Keratinocyte (primary cell): ENCODE results near the gene ACP7. TPM values are rescaled to one million over a fixed set of nuclear protein-coding genes. Genes with fewer than 3 reads are reported as not detected.
A peak's percentile ranks its signal among the peaks of the same experiment; 100 is the strongest.

ENCODE experiments used
- DNase-seq: peaks from one replicate; pipeline ENCODE4 v3.0.0-alpha.2; 2011; ENCODE audit warnings: low read depth, missing footprints, low spot score
- FAIRE-seq: peaks from 2 replicates; lab custom pipeline; 2011; peaks lifted over from hg19 to GRCh38; lab: Jason Lieb, UNC
- H2AFZ ChIP-seq: 2 replicates; pipeline ENCODE4 v1.6.0; 2012; ENCODE audit warnings: low read length, control low read depth, inconsistent platforms; ENCODE audit not compliant: control insufficient read depth
- H3K27ac ChIP-seq: 2 replicates; pipeline ENCODE4 v1.5.1; 2011; ENCODE audit warnings: low read length; ENCODE audit not compliant: control insufficient read depth, insufficient read depth
- H3K27me3 ChIP-seq: 3 replicates; pipeline ENCODE4 v1.6.0; 2011; ENCODE audit warnings: low read length; ENCODE audit not compliant: control insufficient read depth, insufficient read depth; ENCODE audit errors: extremely low read depth
- H3K36me3 ChIP-seq, 2 experiments: 2 replicates in 1 of 2; 3 replicates in 1 of 2; pipeline ENCODE4 v1.5.1; 2011; ENCODE audit warnings: low read length in 2 of 2, mild to moderate bottlenecking in 1 of 2; ENCODE audit not compliant: control insufficient read depth in 2 of 2, insufficient read depth in 2 of 2; ENCODE audit errors: extremely low read depth in 1 of 2
- H3K4me1 ChIP-seq: 3 replicates; pipeline ENCODE4 v1.5.1; 2011; ENCODE audit warnings: low read length; ENCODE audit not compliant: control insufficient read depth, insufficient read depth; ENCODE audit errors: extremely low read depth
- H3K4me2 ChIP-seq: 3 replicates; pipeline ENCODE4 v1.6.0; 2011; ENCODE audit warnings: low read depth, low read length; ENCODE audit not compliant: control insufficient read depth, insufficient read depth; ENCODE audit errors: extremely low read depth
- H3K4me3 ChIP-seq, 3 experiments: fragments of 200-600 bp in 1 of 3; sonication (generic) in 1 of 3; 2 replicates in 2 of 3; 3 replicates in 1 of 3; pipeline ENCODE4 v1.5.1; 2011 to 2016; ENCODE audit warnings: low read length in 3 of 3, mild to moderate bottlenecking in 3 of 3, control low read depth in 2 of 3, inconsistent platforms in 1 of 3, low read depth in 1 of 3, mixed read lengths in 1 of 3, mixed run types in 1 of 3, moderate library complexity in 1 of 3; ENCODE audit not compliant: control insufficient read depth in 2 of 3, insufficient read depth in 2 of 3; ENCODE audit errors: extremely low read depth in 1 of 3
- H3K79me2 ChIP-seq: 2 replicates; pipeline ENCODE4 v1.6.0; 2012; ENCODE audit warnings: low read length; ENCODE audit not compliant: control insufficient read depth, insufficient read depth
- H3K9ac ChIP-seq: 3 replicates; pipeline ENCODE4 v1.6.0; 2011; ENCODE audit warnings: low read length; ENCODE audit not compliant: control insufficient read depth, insufficient read depth; ENCODE audit errors: extremely low read depth
- H3K9me1 ChIP-seq: 3 replicates; pipeline ENCODE4 v1.6.0; 2011; ENCODE audit warnings: low read length; ENCODE audit not compliant: control insufficient read depth, insufficient read depth; ENCODE audit errors: extremely low read depth
- H3K9me3 ChIP-seq: 2 replicates; pipeline ENCODE4 v1.5.1; 2012; ENCODE audit warnings: low read depth, low read length; ENCODE audit not compliant: control insufficient read depth
- H4K20me1 ChIP-seq: 3 replicates; pipeline ENCODE4 v1.6.0; 2011; ENCODE audit warnings: low read length; ENCODE audit not compliant: control insufficient read depth, insufficient read depth; ENCODE audit errors: extremely low read depth
- EZH2 ChIP-seq: IDR thresholded peaks from one replicate; pipeline ENCODE4 v1.6.1; 2012; ENCODE audit warnings: inconsistent platforms, mild to moderate bottlenecking, low read length, moderate library complexity
- dilution Hi-C: fragments of 300-500 bp; cut with MboI; formaldehyde crosslinking; loops from one replicate; pipeline ENCODE4 v1.7.0; 2020; ENCODE audit warnings: low sequenced_read_pairs; ENCODE audit not compliant: extremely low pct_ligation_motif_present
- polyA plus RNA-seq, 5 experiments: library from polyadenylated mRNA; depleted of rRNA in 3 of 5; stranded (reverse) in 3 of 5; stranded (forward) in 1 of 5; unstranded in 1 of 5; fragments of >200 nt; gene quantifications; 1 replicate in 1 of 5; 2 replicates in 3 of 5; 3 replicates in 1 of 5; pipeline versions ENCODE4 v1.2.1 to v1.2.3, GENCODE V29; 2011 to 2012; ENCODE audit warnings: missing spikeins in 2 of 5, low read depth in 1 of 5, low replicate concordance in 1 of 5
- TF ChIP-seq, protein P1 (sequence below), 3 experiments: IDR thresholded peaks in 1 of 3; conservative IDR thresholded peaks in 1 of 3; optimal IDR thresholded peaks in 1 of 3; 2 replicates in 2 of 3; 3 replicates in 1 of 3; pipeline versions ENCODE3 to v1.5.1; 2011; ENCODE audit warnings: low read length in 3 of 3, mild to moderate bottlenecking in 3 of 3, moderate library complexity in 2 of 3, control low read depth in 1 of 3, inconsistent platforms in 1 of 3; ENCODE audit not compliant: insufficient read depth in 2 of 3; ENCODE audit errors: extremely low read depth in 1 of 3

ACP7 gene
- polyA plus RNA-seq, 1 donor (not counting 4 experiments of a cell fraction or from before 2014, with no cell fraction given): 0.09 TPM

DNA sequence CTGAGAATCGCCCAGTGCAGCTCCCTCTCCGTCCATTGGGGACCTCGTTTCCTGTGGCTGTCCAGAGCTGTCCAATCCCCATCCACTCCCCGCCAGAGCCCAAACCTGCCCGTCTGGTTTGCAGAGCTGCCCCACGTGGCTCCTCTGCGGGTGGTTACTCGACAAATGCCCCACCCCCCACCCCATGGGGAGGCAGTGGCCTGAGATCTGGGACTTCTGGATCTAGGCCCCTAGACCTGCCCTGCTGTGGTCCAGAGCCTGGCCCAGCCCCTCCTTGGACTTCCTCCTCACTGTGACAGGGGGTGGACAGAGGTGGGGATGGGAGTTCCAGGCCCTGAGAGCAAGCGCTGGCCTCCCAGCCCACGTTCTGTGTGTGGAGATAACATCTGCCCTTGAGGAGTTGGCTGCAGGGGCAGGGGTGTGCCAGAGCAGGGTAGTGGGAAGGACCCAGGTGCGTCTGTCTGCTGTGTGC, 70.5 kb downstream of the ACP7 start:
- dilution Hi-C loops: no loop called here
- Histone ChIP-seq H3K27me3 (no peaks in the 10 kb centered on the region), H3K4me3 (peak overlapping the region in 2 of 3 experiments; percentile 19 to 34), H4K20me1 (no peaks in the 10 kb centered on the region), H3K27ac (peak overlapping the region; percentile 63), H3K9me3 (no peaks in the 10 kb centered on the region), H3K9me1 (peaks cover 4% of the 10 kb centered on the region), H3K79me2 (peaks cover 63% of the 10 kb centered on the region), H3K36me3 (no peaks in the 10 kb centered on the region), H3K4me1 (peaks cover 33% of the 10 kb centered on the region), H2AFZ (no peak overlapping the region), H3K9ac (peak overlapping the region; percentile 52), H3K4me2 (peak overlapping the region; percentile 37)
- TF ChIP-seq, protein P1, sequence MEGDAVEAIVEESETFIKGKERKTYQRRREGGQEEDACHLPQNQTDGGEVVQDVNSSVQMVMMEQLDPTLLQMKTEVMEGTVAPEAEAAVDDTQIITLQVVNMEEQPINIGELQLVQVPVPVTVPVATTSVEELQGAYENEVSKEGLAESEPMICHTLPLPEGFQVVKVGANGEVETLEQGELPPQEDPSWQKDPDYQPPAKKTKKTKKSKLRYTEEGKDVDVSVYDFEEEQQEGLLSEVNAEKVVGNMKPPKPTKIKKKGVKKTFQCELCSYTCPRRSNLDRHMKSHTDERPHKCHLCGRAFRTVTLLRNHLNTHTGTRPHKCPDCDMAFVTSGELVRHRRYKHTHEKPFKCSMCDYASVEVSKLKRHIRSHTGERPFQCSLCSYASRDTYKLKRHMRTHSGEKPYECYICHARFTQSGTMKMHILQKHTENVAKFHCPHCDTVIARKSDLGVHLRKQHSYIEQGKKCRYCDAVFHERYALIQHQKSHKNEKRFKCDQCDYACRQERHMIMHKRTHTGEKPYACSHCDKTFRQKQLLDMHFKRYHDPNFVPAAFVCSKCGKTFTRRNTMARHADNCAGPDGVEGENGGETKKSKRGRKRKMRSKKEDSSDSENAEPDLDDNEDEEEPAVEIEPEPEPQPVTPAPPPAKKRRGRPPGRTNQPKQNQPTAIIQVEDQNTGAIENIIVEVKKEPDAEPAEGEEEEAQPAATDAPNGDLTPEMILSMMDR (optimal IDR thresholded peaks at IDR 0.05 in 1 of 3, IDR thresholded peaks at IDR 0.05 in 1 of 3, conservative IDR thresholded peaks at IDR 0.05 in 1 of 3; ENCODE audit: extremely low read depth in 1 of 3, insufficient read depth in 2 of 3, low read length in 3 of 3): peak in 2 of 3 experiments; percentile 24 to 25
- no peak for TF ChIP-seq EZH2
- DNase-seq: no peak
- FAIRE-seq: peak; percentile 68

DNA sequence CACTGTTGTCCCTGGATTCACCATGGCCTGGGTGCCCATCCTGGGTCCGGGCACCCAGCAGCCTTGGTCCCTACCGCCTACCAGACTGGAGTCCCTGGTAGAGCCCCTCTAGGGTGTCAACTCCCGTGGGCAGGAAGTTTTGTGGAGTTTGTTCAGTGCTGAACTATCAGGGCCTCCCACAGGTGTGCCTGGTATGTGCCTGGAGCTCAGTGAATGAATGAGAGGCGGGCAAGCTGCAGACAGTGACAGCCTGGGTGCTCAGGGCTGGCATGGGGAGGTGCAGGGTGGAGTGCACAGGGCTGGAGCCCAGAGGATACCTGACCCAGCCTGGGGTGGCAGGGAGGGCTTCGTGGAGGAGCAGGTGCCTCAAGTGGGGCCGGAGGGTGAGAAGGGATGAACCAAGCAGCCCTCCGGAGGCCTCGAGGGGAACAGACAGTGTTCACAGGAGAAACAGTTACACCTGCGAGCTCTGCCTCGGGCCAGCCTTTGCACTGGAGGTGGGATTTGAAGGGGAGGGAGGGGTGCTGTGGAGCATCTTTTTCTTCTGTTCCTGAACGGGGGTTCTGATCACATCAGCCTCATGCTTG, 71.0 kb downstream of the ACP7 start:
- dilution Hi-C loops: no loop called here
- no peaks in the 10 kb centered on the region for H3K27me3 ChIP-seq
- H2AFZ ChIP-seq: no peak overlapping the region
- peak overlapping the region; percentile 63 for H3K27ac ChIP-seq
- H3K79me2 ChIP-seq: peaks cover 62% of the 10 kb centered on the region
- TF ChIP-seq EZH2: no peak
- TF ChIP-seq, protein P1 (optimal IDR thresholded peaks at IDR 0.05 in 1 of 3, IDR thresholded peaks at IDR 0.05 in 1 of 3, conservative IDR thresholded peaks at IDR 0.05 in 1 of 3; ENCODE audit: extremely low read depth in 1 of 3, insufficient read depth in 2 of 3, low read length in 3 of 3): no peak
- DNase-seq: no peak
- no peaks in the 10 kb centered on the region for H4K20me1 ChIP-seq
- H3K9me1 ChIP-seq: peaks cover 4% of the 10 kb centered on the region
- H3K9ac ChIP-seq: peak overlapping the region; percentile 52
- no peak for FAIRE-seq
- peaks cover 38% of the 10 kb centered on the region for H3K4me1 ChIP-seq
- H3K4me2 ChIP-seq: peak overlapping the region; percentile 37
- peak overlapping the region in 2 of 3 experiments; percentile 19 to 34 for H3K4me3 ChIP-seq
- no peaks in the 10 kb centered on the region for H3K36me3 ChIP-seq
- no peaks in the 10 kb centered on the region for H3K9me3 ChIP-seq
